NCI-H69 (cell line): ENCODE results near the gene TMC2.
"Not testable (repeated sequence)": the region's sequence is repeated elsewhere in the genome, so short reads cannot be mapped to it uniquely, and the experiment has no call there.

Experiments
- DNase-seq: peaks from one replicate; lab custom pipeline; 2025; lab: John Stamatoyannopoulos, UW

Gene TMC2, protein sequence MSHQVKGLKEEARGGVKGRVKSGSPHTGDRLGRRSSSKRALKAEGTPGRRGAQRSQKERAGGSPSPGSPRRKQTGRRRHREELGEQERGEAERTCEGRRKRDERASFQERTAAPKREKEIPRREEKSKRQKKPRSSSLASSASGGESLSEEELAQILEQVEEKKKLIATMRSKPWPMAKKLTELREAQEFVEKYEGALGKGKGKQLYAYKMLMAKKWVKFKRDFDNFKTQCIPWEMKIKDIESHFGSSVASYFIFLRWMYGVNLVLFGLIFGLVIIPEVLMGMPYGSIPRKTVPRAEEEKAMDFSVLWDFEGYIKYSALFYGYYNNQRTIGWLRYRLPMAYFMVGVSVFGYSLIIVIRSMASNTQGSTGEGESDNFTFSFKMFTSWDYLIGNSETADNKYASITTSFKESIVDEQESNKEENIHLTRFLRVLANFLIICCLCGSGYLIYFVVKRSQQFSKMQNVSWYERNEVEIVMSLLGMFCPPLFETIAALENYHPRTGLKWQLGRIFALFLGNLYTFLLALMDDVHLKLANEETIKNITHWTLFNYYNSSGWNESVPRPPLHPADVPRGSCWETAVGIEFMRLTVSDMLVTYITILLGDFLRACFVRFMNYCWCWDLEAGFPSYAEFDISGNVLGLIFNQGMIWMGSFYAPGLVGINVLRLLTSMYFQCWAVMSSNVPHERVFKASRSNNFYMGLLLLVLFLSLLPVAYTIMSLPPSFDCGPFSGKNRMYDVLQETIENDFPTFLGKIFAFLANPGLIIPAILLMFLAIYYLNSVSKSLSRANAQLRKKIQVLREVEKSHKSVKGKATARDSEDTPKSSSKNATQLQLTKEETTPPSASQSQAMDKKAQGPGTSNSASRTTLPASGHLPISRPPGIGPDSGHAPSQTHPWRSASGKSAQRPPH

DNA sequence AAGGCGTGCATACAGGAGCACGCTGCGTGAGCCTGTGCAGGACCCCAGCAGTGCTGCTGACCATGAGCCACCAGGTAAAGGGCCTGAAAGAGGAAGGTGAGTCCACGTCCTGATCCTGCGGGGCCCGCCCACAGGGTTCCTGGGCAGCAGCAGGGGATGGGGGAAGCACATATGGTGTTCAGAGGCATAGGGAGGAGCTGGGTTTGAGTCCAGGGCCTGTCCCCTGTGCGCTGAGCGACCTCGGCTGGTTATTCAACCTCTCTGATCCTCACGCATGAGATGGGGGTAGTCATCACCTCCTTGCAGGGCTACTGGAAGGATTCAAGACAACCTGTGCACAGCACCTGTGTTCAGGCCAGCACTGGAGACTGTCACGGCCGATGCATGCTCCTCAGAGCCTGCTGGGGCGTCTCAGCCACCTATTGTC lies at the start of gene TMC2:
Gene TMC2 (plus strand): TSS at position 14 of the 427 bp plus-strand sequence. CDS start 49 bp downstream, at position 63.
- no peak for DNase-seq

DNA sequence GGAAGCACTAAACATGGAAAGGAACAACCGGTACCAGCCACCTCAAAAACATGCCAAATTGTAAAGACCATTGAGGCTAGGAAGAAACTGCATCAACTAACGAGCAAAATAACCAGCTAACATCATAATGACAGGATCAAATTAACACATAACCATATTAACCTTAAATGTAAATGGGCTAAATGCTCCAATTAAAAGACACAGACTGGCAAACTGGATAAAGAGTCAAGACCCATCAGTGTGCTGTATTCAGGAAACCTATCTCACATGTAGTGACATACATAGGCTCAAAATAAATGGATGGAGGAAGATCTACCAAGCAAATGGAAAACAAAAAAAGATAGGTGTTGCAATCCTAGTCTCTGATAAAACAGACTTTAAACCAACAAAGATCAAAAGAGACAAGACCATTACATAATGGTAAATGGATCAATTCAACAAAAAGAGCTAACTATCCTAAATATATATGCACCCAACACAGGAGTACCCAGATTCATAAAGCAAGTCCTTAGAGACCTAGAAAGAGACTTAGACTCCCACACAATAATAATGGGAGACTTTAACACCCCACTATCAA lies 33.5 kb upstream of the TMC2 start:
- DNase-seq: not testable (repeated sequence)

DNA sequence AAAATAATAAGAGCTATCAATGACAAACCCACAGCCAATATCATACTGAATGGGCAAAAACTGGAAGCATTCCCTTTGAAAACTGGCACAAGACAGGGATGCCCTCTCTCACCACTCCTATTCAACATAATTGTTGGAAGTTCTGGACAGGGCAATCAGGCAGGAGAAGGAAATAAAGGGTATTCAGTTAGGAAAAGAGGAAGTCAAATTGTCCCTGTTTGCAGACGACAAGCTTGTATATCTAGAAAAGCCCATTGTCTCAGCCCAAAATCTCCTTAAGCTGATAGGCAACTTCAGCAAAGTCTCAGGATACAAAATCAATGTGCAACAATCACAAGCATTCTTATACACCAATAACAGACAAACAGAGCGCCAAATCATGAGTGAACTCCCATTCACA lies 31.6 kb upstream of the TMC2 start:
- DNase-seq: not testable (repeated sequence)

DNA sequence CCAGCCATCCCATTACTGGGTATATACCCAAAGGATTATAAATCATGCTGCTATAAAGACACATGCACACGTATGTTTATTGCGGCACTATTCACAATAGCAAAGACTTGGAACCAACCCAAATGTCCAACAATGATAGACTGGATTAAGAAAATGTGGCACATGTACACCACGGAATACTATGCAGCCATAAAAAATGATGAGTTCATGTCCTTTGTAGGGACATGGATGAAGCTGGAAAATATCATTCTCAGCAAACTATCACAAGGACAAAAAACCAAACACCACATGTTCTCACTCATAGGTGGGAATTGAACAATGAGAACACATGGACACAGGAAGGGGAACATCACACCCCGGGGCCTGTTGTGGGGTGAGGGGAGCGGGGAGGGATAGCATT lies 29.9 kb upstream of the TMC2 start:
- DNase-seq: not testable (repeated sequence)

DNA sequence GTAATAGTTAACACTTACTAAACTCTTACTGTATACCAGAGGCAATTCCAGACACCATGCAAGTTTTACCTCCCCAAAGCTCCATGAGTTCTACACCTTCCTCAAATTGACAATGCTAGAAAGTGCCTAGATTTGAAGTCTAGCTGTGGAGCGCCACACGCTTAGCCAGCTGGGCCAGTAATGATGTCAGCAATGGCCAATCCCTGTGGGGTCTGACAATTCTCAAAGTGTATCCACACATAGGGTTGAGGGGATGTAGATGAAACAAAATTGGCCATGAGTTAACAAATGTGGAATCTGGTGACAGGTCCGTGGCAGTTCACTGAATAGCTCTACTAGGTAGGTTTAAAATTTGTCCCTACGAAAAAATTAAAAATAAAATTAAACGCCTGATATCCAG lies 28.9 kb upstream of the TMC2 start:
- DNase-seq: no peak

DNA sequence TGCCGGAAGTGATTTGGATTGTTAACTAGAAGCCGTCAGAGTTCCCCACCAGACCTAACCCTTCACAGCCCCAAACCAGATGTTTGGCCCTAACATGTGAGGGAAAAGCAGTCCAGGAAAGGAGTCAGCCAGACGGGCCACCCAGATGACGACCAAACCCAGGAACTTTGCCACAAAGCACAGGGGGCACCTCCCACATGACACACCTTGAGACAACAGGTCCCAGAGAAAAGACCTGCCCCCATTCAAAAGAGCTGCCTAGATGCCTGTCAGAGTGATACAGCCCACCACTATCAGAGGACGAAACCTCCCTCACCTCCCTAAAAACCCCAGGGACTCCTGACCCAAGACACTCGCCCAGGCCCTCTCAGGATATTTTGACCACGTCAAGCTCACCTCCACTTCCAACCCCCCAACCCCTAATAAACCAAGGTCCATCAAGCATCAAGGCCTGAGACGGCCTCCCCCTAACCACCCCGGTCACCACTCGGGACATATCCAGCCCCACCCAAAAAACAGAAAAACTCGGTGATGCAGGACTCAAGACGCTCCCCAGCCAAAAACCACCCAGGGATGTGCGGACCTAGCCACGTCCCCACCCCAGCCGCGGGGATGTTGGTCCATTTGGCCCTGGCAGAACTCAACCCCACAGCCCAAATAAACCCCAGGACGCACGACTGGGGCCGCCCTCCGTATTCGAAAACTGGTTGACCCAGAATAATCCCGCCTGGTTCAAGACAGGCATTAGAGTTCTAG lies 28.3 kb upstream of the TMC2 start:
- peak; percentile 22 for DNase-seq

DNA sequence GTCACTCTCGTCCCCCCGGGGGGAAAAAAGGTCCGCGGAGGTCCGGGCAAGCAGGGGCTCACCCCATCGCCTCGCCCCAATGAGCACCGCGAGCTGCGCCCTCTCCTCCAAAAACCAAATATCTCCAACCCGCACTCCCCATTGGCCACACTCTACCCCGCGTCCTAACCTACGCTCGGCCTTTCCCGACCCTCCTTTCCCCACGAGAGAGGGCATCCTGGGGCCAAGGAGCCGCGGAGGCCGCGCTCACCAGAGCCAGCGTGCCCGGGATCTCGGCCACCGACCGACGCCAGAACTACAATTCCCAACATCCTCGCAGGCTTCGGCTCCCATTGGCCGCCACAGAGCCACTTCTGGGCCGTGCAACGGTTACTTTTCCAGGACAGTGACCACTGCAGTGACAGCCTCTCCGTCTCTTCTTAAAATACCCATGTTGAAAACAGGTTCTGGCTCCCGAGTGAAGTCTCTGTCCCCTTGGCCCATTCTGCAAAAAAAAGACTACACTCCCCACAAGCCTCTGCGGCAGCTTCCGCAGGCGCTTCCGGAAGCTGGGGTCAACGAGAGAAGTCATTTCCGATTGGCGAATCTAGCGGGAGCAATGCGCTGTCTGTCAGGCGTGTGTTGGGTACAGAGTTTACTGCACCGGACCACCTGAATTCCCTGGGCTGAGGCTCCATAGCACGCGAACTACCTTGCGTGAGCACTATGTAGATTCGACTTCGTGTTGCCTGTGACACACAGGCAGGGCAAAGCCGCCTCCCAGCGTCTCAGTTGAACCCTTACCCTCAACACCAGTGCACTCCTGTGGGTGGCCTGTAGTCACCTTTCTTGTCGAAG lies 27.5 kb upstream of the TMC2 start, which contains the start of gene ZNF343:
Gene ZNF343 (minus strand): TSS at position 285 of the 837 bp plus-strand sequence. CDS start 15,020 bp downstream, outside the sequence.
- peak; percentile 91 for DNase-seq

DNA sequence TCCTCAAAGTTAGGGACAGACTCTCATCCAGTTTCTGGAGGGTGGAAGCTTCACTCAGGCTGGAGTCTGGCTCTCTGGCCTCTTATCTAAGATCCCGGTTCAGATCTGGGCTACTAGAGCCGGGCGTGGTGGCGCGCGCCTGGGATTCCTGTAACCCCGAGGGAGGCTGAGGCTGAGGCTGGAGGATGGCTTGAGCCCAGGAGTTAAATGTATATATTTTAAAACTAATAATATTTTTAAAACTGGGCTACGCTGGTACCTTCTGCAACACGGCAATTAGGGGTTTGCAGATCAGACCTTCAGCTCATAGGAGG lies 26.9 kb upstream of the TMC2 start:
- DNase-seq: no peak

DNA sequence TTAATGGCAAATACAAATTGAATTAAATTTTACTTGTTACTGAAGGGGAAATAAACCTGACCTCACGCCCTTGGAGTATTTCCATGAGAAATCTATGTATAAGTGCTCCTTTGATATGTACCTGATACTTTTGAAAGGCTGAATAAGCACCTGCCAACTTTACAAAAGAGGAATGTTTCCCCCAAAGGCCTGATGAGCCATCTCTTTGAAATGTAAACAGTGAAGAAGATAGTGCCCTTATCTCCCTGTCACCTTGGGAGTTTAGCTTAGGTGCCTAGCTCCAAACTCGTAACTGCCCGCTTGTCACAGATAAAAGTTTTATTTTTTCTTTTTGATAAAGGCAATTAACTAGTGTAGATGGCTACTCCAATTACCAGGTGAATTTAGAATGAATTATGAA lies 26.6 kb upstream of the TMC2 start:
- DNase-seq: no peak

DNA sequence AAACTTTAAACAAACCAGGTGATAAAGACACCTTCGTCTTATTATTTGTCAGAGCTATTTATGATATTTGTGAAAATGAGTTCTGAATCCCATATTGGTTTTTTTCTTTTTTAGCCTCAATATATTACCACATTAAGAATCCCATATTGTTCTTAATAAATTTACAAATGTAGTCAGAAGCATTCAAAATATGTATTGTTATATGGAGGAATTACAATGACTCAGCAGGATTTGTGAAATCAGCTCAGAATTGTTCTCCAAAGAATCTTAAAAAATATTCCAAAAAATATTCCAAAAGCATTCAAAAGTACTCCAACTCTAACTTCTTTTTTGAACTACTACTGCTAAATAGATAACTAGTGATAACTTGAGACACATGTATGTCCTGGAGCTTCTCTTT lies 21.2 kb upstream of the TMC2 start:
- DNase-seq: no peak

DNA sequence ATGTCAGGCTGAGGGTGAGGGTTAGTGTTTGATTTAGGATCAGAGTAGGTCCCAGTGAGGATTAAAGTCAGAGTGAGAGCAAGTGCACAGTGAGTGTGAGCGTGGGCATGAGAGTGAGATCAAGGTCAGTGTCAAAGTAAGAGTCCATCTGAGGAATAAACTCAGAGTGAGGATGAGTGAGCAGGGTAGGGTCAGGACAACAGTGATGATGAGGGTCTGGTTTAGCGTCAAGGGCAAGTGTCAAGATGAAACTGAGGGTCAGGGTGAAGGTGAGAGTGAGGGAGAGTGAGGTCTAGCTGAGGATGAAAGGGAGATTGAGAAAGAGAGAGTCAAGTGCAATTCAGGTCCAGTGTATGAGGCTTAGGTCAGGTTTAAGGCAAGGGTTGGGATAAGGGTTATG lies 20.0 kb upstream of the TMC2 start:
- no peak for DNase-seq

DNA sequence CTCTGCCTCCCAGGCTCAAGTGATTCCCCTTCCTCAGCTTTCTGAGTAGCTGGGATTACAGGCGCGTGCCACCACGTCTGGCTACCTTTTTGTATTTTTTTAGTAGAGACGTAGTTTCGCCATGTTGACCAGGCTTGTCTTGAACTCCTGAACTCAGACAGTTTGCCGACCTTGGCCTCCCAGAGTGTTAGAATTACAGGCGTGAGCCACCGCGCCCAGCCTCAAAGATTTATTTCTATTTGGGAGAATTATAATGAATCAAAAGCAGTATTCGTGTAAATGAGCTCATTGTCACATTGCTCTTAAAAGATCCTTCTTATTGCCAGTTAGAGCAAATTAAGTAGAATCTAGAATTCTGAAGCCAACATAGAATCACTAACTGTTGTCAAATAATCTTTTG lies 18.3 kb upstream of the TMC2 start:
- no peak for DNase-seq

DNA sequence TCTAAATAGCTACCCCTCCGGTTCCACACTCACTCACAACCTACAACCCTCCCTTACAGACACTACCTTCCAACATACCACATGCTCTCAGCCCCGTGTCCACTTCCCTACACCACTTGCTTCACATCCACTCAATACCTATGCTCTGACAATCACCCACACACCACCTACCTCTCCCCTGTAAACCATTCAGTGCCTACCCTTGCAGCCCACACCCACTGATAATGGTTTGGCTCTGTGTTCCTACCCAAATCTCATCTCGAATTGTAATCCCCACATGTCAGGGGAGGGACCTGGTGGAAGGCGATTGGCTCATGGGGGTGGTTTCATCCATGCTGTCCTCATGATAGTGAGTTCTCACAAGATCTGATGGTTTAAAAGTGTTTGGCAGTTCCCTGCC lies 17.8 kb upstream of the TMC2 start:
- DNase-seq: no peak

DNA sequence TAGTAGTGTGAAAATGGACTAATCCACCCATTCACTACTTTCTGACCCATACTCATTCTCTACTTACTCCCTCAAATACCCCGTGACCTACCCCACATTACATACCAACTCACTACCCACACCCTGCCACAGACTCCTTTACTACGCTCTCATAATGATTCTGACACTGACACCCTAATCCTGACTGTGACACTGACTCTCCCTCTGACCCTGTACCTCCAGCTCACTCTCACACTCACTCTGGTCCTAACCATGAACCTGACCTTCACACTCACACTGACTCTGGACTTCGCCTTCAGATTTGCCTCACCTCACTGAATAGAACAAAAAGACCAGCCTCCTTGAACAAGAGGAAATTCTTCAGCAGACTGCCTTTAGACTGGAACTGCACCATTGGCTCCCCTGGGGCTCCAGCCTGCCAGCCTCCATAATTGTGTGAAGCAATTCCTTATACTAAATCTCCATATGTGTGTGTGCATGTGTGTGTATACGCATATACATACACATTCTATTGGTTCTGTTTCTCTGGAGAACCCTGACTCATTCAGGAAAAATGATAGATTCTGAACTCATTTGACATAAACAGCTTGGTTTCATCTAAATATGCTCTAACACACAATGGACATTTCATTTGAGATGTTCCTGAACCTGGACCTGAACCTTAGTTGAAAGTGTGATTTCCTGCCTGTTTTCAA lies 17.1 kb upstream of the TMC2 start:
- DNase-seq: no peak

DNA sequence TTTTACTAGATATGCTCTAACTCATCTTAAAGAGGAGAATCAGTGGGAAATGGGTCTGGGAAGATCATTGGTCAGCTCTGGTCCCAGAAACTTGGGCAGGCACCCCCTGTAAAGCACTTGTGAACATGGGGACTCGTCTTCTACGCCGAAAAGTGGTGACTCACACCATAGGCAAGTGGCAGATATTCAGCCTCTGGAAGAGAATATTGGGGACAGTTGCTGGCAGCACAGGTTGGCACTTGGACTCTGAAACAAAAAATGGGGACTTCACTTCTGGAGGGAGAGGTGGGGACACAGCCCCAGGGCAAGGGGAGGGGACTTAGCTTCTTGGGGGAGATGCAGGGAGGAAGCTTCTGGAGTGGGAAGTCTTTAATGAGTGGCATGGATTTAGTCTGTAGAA lies 15.8 kb upstream of the TMC2 start:
- DNase-seq: no peak

DNA sequence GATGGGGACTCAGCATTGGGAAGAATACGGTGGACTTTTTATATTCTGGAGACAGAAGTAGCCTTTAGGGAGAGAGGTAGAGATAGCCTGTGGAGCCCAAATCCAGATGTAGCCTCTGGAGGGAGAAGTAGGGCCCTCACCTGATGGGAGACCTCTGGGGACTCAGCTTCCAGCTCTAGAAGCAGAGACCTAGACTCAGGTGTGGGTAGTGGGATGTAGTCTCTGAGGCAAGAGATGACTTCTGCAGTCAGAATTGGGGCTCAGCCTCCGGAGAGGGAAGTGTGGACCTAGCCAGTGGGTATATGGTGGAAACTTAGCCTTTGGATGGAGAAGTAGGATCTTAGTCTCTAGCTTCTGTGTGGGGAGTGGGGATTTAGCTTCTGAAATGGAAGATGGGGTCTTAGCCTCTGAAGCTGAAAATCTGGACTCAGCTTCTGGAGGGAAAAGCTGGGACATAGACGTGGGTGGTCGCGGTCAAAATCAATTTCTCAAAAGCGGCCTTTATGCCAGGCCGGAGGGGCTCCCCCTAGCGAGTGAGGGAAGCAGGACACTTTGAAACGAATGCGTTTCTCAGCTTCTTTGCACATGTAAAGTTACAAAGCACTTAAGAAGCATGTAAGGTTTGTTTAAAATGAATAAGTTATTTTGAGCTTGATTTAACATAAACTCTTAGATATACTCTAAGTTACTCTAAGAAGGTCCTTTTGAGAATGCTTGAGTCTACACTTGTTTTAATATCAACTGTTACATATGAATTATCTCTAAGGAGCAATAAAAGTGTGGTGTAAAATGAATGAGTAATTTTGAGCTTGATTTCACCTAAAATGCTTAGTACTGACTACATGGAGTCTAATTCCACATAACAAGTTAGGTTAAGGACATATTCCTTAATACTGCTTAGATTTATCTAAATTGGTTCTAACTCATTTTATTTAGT lies 14.7 kb upstream of the TMC2 start:
- peak; percentile 55 for DNase-seq

DNA sequence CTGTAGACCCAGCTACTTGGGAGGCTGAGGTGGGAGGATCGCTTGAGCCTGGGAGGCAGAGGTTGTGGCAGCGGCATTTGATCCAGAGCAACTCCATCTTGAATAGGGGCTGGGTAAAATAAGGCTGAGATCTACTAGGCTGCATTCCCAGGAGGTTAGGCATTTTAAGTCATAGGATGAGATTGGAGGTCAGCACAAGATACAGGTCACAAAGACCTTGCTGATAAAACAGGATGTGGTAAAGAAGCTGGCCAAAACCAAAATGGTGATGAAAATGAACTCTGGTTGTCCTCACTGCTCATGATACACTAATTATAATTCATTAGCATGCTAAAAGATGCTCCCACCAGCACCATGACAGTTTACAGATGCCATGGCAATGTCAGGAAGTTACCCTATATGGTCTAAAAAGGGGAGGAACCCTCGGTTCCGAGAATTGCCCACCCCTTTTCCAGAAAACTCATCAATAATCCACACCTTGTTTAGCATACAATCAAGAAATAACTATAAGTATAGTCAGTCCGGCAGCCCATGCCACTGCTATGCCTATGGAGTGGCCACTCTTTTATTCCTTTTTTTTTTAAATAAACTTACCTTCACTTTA lies 13.4 kb upstream of the TMC2 start:
- DNase-seq: not testable (repeated sequence)

DNA sequence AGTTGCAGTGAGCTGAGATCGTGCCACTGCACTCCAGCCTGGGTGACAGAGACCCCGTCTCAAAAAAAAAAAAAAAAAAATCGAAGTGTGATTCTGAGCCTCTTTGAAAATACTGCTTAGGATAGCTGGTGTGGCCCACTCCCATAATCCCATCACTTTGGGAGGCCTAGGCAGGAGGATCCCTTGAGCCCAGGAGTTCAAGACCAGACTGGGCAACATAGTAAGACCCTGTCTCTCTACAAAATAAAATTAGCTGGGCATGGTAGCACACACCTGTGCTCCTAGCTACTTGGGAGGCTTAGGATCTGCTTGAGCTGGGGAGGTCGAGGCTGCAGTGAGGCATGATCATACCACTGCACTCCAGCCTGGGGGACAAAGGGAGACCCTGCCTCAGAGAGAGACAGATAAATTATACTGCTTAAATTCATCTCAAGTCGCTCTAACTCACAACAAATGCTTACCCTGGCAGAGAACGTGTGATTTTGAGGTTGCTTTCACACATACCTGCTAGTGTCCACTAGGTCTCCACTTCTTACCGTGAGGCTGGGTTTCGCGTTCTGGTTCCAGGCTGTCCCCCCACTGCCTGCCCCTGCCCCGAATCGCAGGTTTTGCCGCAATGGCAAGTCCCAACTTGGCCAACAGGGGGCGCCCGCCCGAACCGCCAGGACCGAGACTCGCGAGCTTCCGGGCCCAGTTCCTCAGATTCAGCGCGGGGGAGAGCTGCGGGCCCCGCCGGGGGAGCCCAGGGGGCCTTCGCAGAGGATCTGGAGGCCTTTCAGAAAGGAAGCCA lies 12.3 kb upstream of the TMC2 start:
- DNase-seq: peak; percentile 89
